Measurements from ENCODE around the gene DIO1. TPM values are rescaled to one million over a fixed set of nuclear protein-coding genes. Genes with fewer than 3 reads are reported as not detected.

Gene DIO1
- total and polyA plus RNA-seq, 2 of the 8 experiments (the other 6 are each of a cell fraction or from before 2014, with no cell fraction given): 0.14 TPM; not detected in 1

DNA sequence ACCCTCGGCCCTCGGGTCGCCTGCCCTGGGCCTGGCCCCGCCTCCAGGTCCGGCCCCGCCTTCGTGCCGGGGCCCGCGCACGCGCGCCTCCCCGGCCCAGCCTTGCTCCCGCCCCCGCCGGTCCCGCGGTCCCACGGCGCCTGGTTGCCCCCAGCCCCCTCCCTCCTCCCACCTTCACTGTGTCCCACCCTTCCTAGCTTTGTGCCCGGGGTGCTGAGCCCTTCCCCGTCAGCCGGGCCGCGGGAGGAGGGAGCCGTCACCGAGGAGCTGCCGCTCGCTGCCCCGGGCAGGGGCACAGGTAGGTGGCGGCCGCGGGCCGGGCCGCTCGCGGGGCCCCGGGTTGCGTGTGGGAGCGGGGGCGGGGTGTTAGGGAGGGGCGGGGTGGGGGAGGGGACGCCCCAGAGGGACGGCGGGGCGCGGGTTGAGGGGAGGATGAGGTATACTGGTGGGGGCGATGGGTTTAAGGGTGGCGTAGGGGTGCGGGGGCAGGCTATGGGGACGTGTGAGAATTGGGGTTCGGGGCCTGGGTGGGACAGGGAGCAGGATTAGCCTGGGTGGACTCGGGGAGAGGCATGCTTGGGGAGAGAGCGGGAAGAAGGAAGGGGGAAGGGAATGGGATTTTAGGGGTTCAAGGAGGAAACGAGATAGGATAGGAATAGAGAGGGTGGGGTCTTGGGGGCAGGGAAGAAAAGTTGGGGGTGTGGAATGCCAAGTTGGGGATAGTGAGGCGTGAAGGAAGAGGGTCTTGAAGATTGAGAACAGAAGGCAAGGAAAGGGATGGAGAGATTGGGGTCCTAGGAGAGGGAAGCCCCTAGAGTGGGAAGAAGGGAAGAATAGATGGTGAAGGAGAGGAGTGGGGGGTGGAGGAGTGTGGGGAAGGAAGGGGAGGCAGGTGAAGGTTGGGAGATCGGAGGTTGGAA is 52.5 kb downstream of the DIO1 start, which contains the start of gene LRRC42 (continued):
- peak; percentile 31 for TF ChIP-seq BACH1 (IDR thresholded peaks at IDR 0.05; ENCODE audit: low read length)
- TF ChIP-seq SP1 (IDR thresholded peaks at IDR 0.05; ENCODE audit: low read depth, low read length): no peak
- TF ChIP-seq SRF (IDR thresholded peaks at IDR 0.05; ENCODE audit: low read depth, low read length): no peak
- TF ChIP-seq RBBP5 (IDR thresholded peaks at IDR 0.05; ENCODE audit: borderline replicate concordance, low read depth, low read length): no peak
- peak; percentile 7 to 84; a peak in 2 of 4 replicates for TF ChIP-seq HDAC2 (IDR thresholded peaks at IDR 0.05; ENCODE audit: borderline replicate concordance in 1 of 2, low read depth in 2 of 2, low read length in 2 of 2)
- TF ChIP-seq PHF8 (conservative IDR thresholded peaks at IDR 0.05; ENCODE audit: low read depth, low read length): peak; percentile 58
- TF ChIP-seq CTCF (IDR thresholded peaks at IDR 0.05; ENCODE audit: control extremely low read depth in 1 of 3, insufficient read depth in 1 of 3, low read depth in 1 of 3, low read length in 3 of 3): peak in 1 of 3 experiments; percentile 7; a peak in 1 of 4 replicates

All from H1 (cell line).